ENCODE data around the gene SLC46A1. TPM values are rescaled to one million over a fixed set of nuclear protein-coding genes. Genes with fewer than 3 reads are reported as not detected.

Gene SLC46A1
- total RNA-seq: 10 to 100 TPM; 11.2 to 22.7 (median 12.5) TPM

GRCh38 chr17:28405632-28406472 lies at the start of gene SLC46A1:
SLC46A1 (minus strand) TSS chr17:28406212; CDS start chr17:28406114, 98 bp downstream.
- peak within 1 kb of the TSS; percentile 72 to 99 (median 83) for H3K4me3 ChIP-seq
- intact Hi-C loops (cut with DNase I; ENCODE audit: low total_unique reads): no loop called here
- H3K9me3 ChIP-seq: no peaks in the 10 kb centered on the region
- peaks cover 0 to 3% of the 10 kb centered on the region in 2 donors for H3K4me1 ChIP-seq
- peak in 1 of 2 donors; percentile 50 for DNase-seq (ENCODE audit: low spot score in 2 of 2)
- H3K27me3 ChIP-seq: no peaks in the 10 kb centered on the region
- H3K36me3 ChIP-seq: no peaks in the 10 kb centered on the region
- peak within 1 kb of the TSS; percentile 63 to 86 for H3K27ac ChIP-seq
- peak in 1 of 3 donors; percentile 16 for TF ChIP-seq POLR2AphosphoS5 (IDR thresholded peaks at IDR 0.05)
- no peak for TF ChIP-seq CTCF (IDR thresholded peaks at IDR 0.05)
- TF ChIP-seq POLR2A (IDR thresholded peaks at IDR 0.05): no peak

- no peak overlapping the region for H3K27ac ChIP-seq
- no peak overlapping the region for H3K4me3 ChIP-seq
- TF ChIP-seq CTCF (IDR thresholded peaks at IDR 0.05) (no peak), POLR2AphosphoS5 (IDR thresholded peaks at IDR 0.05) (no peak)
- DNase-seq (ENCODE audit: low spot score in 2 of 2): no peak
- H3K4me1 ChIP-seq: no peaks in the 10 kb centered on the region
- no peaks in the 10 kb centered on the region for H3K36me3 ChIP-seq
- H3K9me3 ChIP-seq: no peaks in the 10 kb centered on the region
- intact Hi-C loops (cut with DNase I; ENCODE audit: low total_unique reads): no loop called here
- no peaks in the 10 kb centered on the region for H3K27me3 ChIP-seq
These were observed 43.8 kb upstream of the SLC46A1 start for GRCh38 chr17:28449859-28450258.

GRCh38 chr17:28447396-28447760 lies 41.4 kb upstream of the SLC46A1 start:
- no peak for DNase-seq (ENCODE audit: low spot score in 2 of 2)
- intact Hi-C loops (cut with DNase I; ENCODE audit: low total_unique reads): no loop called here

GRCh38 chr17:28446716-28447395 lies 40.8 kb upstream of the SLC46A1 start:
- intact Hi-C loops (cut with DNase I; ENCODE audit: low total_unique reads): no loop called here
- no peak for TF ChIP-seq POLR2A (IDR thresholded peaks at IDR 0.05)
- no peak for TF ChIP-seq CTCF (IDR thresholded peaks at IDR 0.05)
- TF ChIP-seq POLR2AphosphoS5 (IDR thresholded peaks at IDR 0.05): no peak
- Histone ChIP-seq H3K4me1 (no peaks in the 10 kb centered on the region), H3K27ac (no peak overlapping the region), H3K36me3 (no peaks in the 10 kb centered on the region), H3K9me3 (no peaks in the 10 kb centered on the region), H3K27me3 (no peaks in the 10 kb centered on the region), H3K4me3 (no peak overlapping the region)
- no peak for DNase-seq (ENCODE audit: low spot score in 2 of 2)

More at GRCh38 chr17:28447396-28447760, 41.4 kb upstream of the SLC46A1 start:
- no peaks in the 10 kb centered on the region for H3K27me3 ChIP-seq
- no peak overlapping the region for H3K27ac ChIP-seq
- no peaks in the 10 kb centered on the region for H3K4me1 ChIP-seq
- no peaks in the 10 kb centered on the region for H3K36me3 ChIP-seq
- H3K9me3 ChIP-seq: no peaks in the 10 kb centered on the region
- TF ChIP-seq POLR2AphosphoS5 (IDR thresholded peaks at IDR 0.05) (no peak), CTCF (IDR thresholded peaks at IDR 0.05) (no peak), POLR2A (IDR thresholded peaks at IDR 0.05) (no peak)
- H3K4me3 ChIP-seq: no peak overlapping the region
